KMS-11 (cell line): ENCODE data around the gene KCNN2.

ENCODE experiments used
- H2AFZ ChIP-seq: fragments of 200-600 bp; sonication (generic); 2 replicates; pipeline ENCODE4 v1.6.1; 2016; ENCODE audit warnings: antibody characterized with exemption, mixed run types, low read depth
- H3K27ac ChIP-seq: fragments of 200-600 bp; sonication (generic); 2 replicates; pipeline ENCODE4 v1.6.1; 2016; ENCODE audit warnings: mild to moderate bottlenecking, mixed run types
- H3K27me3 ChIP-seq: fragments of 200-600 bp; sonication (generic); 2 replicates; pipeline ENCODE4 v1.6.1; 2017; ENCODE audit warnings: mild to moderate bottlenecking, low read depth, mixed run types, moderate library complexity; ENCODE audit not compliant: insufficient read depth
- H3K36me3 ChIP-seq: fragments of 200-600 bp; sonication (generic); 2 replicates; pipeline ENCODE4 v1.6.1; 2017; ENCODE audit warnings: mild to moderate bottlenecking, mixed run types; ENCODE audit not compliant: insufficient read depth
- H3K4me1 ChIP-seq: fragments of 200-600 bp; sonication (generic); 2 replicates; pipeline ENCODE4 v1.6.1; 2016; ENCODE audit warnings: mild to moderate bottlenecking, low read depth, mixed run types; ENCODE audit not compliant: poor library complexity, severe bottlenecking
- H3K4me2 ChIP-seq: fragments of 200-600 bp; sonication (generic); 2 replicates; pipeline ENCODE4 v1.7.0; 2016; ENCODE audit warnings: mild to moderate bottlenecking, mixed run types
- H3K4me3 ChIP-seq: fragments of 200-600 bp; sonication (generic); IDR thresholded peaks from 2 replicates; pipeline ENCODE4 v1.6.1; 2017; ENCODE audit warnings: low read depth, low read length, mixed read lengths; ENCODE audit not compliant: insufficient read depth
- H3K79me2 ChIP-seq: fragments of 200-600 bp; sonication (generic); 2 replicates; pipeline ENCODE4 v1.6.1; 2016; ENCODE audit warnings: low read depth, mixed run types; ENCODE audit not compliant: insufficient read depth
- H3K9ac ChIP-seq: fragments of 200-600 bp; sonication (generic); 2 replicates; pipeline ENCODE4 v1.6.1; 2016; ENCODE audit warnings: mild to moderate bottlenecking, mixed run types
- H4K20me1 ChIP-seq: fragments of 200-600 bp; sonication (generic); 2 replicates; pipeline ENCODE4 v1.6.1; 2016; ENCODE audit warnings: mild to moderate bottlenecking, mixed run types; ENCODE audit not compliant: insufficient read depth
- TF ChIP-seq, protein P1 (sequence below): fragments of 200-600 bp; sonication (generic); conservative IDR thresholded peaks from 2 replicates; pipeline ENCODE4 v1.6.1; 2017; ENCODE audit warnings: low read depth, mild to moderate bottlenecking, antibody characterized with exemption, low read length, moderate library complexity, mixed read lengths

Gene KCNN2

DNA sequence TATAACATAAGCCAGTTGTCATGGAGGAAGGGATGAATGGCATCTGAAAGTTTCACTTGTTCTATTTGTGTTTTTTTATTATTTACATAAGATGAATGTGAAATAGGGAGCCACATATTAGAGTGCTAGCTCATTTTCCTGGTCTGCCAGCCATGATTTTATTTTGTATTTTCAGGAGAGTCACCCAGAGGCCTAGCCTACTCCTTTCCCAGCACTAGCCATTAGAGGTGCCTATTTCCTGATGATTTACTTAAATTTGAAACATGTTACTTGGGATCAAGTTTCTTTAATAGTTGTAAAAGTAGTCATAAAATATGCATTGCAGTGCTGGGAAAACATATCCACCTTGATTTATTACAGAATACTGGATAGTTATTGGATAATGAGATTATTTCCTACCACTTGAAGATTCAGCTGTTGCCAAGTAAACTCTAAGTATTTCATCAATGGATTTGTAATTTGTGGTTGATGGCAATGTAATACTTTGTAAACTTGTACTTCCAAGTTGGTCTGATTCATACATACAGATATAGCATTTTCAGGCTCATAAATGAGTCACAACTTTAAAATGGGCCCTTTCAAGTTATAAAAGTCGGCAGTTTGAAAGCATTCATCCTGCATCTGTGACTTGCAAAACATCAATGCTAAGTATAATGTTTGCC lies 50.8 kb downstream of the KCNN2 start:
- H3K27ac ChIP-seq, result no peak overlapping the region
- H3K36me3 ChIP-seq, result no peaks in the 10 kb centered on the region
- H3K79me2 ChIP-seq, result no peaks in the 10 kb centered on the region
- no peak overlapping the region for H3K4me2 ChIP-seq
- no peak overlapping the region for H3K9ac ChIP-seq
- H3K4me1 ChIP-seq, result no peaks in the 10 kb centered on the region
- H3K27me3 ChIP-seq, result no peaks in the 10 kb centered on the region
- H2AFZ ChIP-seq, result no peak overlapping the region
- TF ChIP-seq, protein P1, sequence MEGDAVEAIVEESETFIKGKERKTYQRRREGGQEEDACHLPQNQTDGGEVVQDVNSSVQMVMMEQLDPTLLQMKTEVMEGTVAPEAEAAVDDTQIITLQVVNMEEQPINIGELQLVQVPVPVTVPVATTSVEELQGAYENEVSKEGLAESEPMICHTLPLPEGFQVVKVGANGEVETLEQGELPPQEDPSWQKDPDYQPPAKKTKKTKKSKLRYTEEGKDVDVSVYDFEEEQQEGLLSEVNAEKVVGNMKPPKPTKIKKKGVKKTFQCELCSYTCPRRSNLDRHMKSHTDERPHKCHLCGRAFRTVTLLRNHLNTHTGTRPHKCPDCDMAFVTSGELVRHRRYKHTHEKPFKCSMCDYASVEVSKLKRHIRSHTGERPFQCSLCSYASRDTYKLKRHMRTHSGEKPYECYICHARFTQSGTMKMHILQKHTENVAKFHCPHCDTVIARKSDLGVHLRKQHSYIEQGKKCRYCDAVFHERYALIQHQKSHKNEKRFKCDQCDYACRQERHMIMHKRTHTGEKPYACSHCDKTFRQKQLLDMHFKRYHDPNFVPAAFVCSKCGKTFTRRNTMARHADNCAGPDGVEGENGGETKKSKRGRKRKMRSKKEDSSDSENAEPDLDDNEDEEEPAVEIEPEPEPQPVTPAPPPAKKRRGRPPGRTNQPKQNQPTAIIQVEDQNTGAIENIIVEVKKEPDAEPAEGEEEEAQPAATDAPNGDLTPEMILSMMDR, result no peak
- H3K4me3 ChIP-seq, result no peak overlapping the region
- no peaks in the 10 kb centered on the region for H4K20me1 ChIP-seq

DNA sequence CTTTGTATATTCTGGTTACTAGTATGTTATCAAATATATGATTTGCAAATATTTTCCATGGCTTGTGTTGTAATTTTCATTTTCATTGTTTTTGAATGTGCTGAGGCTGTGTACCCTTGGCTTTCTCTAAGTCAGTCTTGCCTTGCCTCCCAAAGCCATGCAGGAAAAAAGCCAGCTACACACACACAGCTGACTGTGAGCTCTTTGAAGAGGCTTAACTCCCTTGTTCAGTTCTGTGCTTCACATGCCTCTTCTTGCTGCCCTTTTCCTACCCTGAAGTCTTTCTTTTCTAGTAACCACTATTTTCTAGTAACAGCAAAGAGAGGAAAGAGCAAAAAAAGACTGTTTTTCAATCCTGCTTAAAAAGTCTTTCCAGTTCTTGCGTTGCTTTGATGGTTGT lies 53.9 kb downstream of the KCNN2 start:
- no peaks in the 10 kb centered on the region for H3K79me2 ChIP-seq
- no peak overlapping the region for H2AFZ ChIP-seq
- TF ChIP-seq, protein P1, result no peak

DNA sequence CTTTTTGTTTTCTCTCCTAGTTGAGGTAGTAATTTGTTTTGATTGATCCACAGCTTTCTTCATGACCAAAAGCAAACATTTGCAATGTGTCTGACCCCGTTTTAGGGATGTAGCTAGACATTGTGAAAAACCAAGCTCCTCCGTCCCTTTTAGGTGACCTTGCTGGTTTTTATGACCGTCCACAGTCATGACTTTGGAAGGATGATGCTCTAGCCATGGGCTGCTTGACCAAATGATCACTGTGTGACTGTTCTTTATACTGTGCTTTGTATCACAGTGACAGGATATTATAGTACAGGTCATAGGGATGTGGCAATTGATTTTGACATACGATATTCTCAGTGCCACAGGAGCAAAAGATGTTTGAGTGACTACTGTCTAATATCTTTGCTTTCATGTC lies 54.4 kb downstream of the KCNN2 start:
- Histone ChIP-seq H4K20me1 (no peaks in the 10 kb centered on the region), H3K27me3 (no peaks in the 10 kb centered on the region), H3K27ac (no peak overlapping the region), H3K4me1 (no peaks in the 10 kb centered on the region), H3K9ac (no peak overlapping the region), H3K4me3 (no peak overlapping the region), H3K36me3 (no peaks in the 10 kb centered on the region), H3K4me2 (no peak overlapping the region), H3K79me2 (no peaks in the 10 kb centered on the region), H2AFZ (no peak overlapping the region)
- TF ChIP-seq, protein P1, result no peak

More for the DNA sequence above, 53.9 kb downstream of the KCNN2 start:
- no peak overlapping the region for H3K9ac ChIP-seq
- no peak overlapping the region for H3K4me3 ChIP-seq
- no peak overlapping the region for H3K27ac ChIP-seq
- H3K4me2 ChIP-seq, result no peak overlapping the region
- H3K36me3 ChIP-seq, result no peaks in the 10 kb centered on the region
- no peaks in the 10 kb centered on the region for H4K20me1 ChIP-seq
- H3K27me3 ChIP-seq, result no peaks in the 10 kb centered on the region
- H3K4me1 ChIP-seq, result no peaks in the 10 kb centered on the region

DNA sequence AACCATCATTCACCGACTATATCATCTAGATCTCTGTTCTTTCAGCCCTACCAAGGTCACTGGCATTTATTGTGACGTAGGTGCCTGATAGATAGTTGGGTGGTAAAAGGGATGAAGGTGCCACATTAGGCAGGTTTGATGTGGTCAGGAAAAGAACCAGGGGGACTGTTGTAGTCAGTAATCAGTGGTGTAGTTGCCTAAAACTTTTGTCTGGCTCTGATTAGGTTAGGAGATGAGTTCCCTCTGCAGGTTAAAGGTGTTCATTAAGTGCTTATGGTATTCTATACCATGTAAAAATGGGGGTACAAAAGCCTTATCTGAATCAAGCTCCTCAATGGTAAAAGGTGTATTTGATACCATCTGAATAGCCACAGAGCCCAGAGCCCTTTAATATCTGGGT lies 55.6 kb downstream of the KCNN2 start:
- TF ChIP-seq, protein P1, result no peak

More for the DNA sequence above, 55.6 kb downstream of the KCNN2 start:
- H3K9ac ChIP-seq, result no peak overlapping the region
- no peaks in the 10 kb centered on the region for H4K20me1 ChIP-seq
- H3K79me2 ChIP-seq, result no peaks in the 10 kb centered on the region
- H3K27ac ChIP-seq, result no peak overlapping the region
- H2AFZ ChIP-seq, result no peak overlapping the region
- H3K27me3 ChIP-seq, result no peaks in the 10 kb centered on the region
- no peaks in the 10 kb centered on the region for H3K4me1 ChIP-seq
- no peak overlapping the region for H3K4me3 ChIP-seq
- H3K36me3 ChIP-seq, result no peaks in the 10 kb centered on the region
- H3K4me2 ChIP-seq, result no peak overlapping the region
